K562 (cell line): ENCODE measurements around the gene RNF2. TPM values are rescaled to one million over a fixed set of nuclear protein-coding genes. Genes with fewer than 3 reads are reported as not detected.

Experiments used
- ARNT ChIP-seq, 2 experiments: fragments of 450-650 bp; IDR thresholded peaks; 2 replicates each; pipeline ENCODE4 v1.6.1; 2016; ENCODE audit warnings: mild to moderate bottlenecking in 1 of 2
- CBX3 ChIP-seq, 2 experiments: IDR thresholded peaks; 1 replicate in 1 of 2; 2 replicates in 1 of 2; pipeline ENCODE4 v1.6.1; 2012; ENCODE audit warnings: inconsistent platforms in 2 of 2, low read length in 2 of 2, borderline replicate concordance in 1 of 2, control low read depth in 1 of 2
- CBX8 ChIP-seq: fragments of 200-600 bp; sonication (generic); IDR thresholded peaks from 2 replicates; pipeline ENCODE4 v1.6.1; 2012; ENCODE audit warnings: borderline replicate concordance, mixed run types, low read depth, mild to moderate bottlenecking, moderate library complexity, mixed read lengths, low read length, control low read depth, inconsistent platforms; ENCODE audit not compliant: poor library complexity, severe bottlenecking; ENCODE audit errors: extremely low read depth
- DDX20 ChIP-seq: fragments of 450-650 bp; IDR thresholded peaks from 2 replicates; pipeline ENCODE4 v1.6.1; 2016; ENCODE audit warnings: missing genetic modification characterization, low read depth, mild to moderate bottlenecking, missing compliant biosample characterization, moderate library complexity
- DPF2 ChIP-seq: fragments of 450-650 bp; IDR thresholded peaks from 2 replicates; pipeline ENCODE4 v1.6.1; 2016
- E2F4 ChIP-seq: sonication (generic); formaldehyde crosslinking; IDR thresholded peaks from 2 replicates; pipeline ENCODE4 v1.8.0; 2022; ENCODE audit warnings: mild to moderate bottlenecking, low read depth, missing genetic modification reagents
- GTF2E2 ChIP-seq: fragments of 200-800 bp; sonication (Bioruptor generic); IDR thresholded peaks from 2 replicates; pipeline ENCODE4 v1.6.1; 2016; ENCODE audit warnings: missing genetic modification characterization, missing compliant biosample characterization
- HMG20B ChIP-seq: fragments of 250-450 bp; sonication (Bioruptor Pico); IDR thresholded peaks from 2 replicates; pipeline ENCODE4 v1.5.0; 2021; ENCODE audit warnings: mild to moderate bottlenecking
- NBN ChIP-seq: fragments of 450-650 bp; IDR thresholded peaks from 2 replicates; pipeline ENCODE4 v1.6.1; 2016; ENCODE audit warnings: low read depth, mild to moderate bottlenecking
- PRMT5 ChIP-seq: sonication (generic); formaldehyde crosslinking; IDR thresholded peaks from 2 replicates; pipeline ENCODE4 v1.5.0; 2020; ENCODE audit warnings: missing genetic modification reagents
- RAD21 ChIP-seq, 2 experiments: fragments of 250-450 bp in 1 of 2; fragments of 450-650 bp in 1 of 2; sonication (Bioruptor Pico) in 1 of 2; formaldehyde crosslinking in 1 of 2; IDR thresholded peaks in 1 of 2; conservative IDR thresholded peaks in 1 of 2; 2 replicates each; pipeline versions ENCODE4 v1.4.0 to v1.8.0; 2020 to 2022; ENCODE audit warnings: mild to moderate bottlenecking in 2 of 2, moderate library complexity in 1 of 2
- SNRNP70 ChIP-seq: fragments of 200-400 bp; formaldehyde crosslinking; optimal IDR thresholded peaks from 2 replicates; pipeline ENCODE3; 2017; ENCODE audit warnings: low read depth, low read length
- TAF7 ChIP-seq: fragments of 450-650 bp; IDR thresholded peaks from 2 replicates; pipeline ENCODE4 v1.6.1; 2016; ENCODE audit warnings: missing genetic modification characterization, missing compliant biosample characterization
- TCFL5 ChIP-seq: fragments of 250-450 bp; sonication (Bioruptor Pico); conservative IDR thresholded peaks from 2 replicates; pipeline ENCODE4 v1.6.1; 2021; ENCODE audit warnings: mild to moderate bottlenecking, moderate library complexity, matching md5 sums
- TRIM28 ChIP-seq: fragments of 450-650 bp; IDR thresholded peaks from 2 replicates; pipeline ENCODE4 v1.6.1; 2017
- U2AF1 ChIP-seq: fragments of 200-400 bp; formaldehyde crosslinking; optimal IDR thresholded peaks from 2 replicates; pipeline ENCODE3; 2017; ENCODE audit warnings: mild to moderate bottlenecking, low read depth, low read length, moderate library complexity
- ZNF134 ChIP-seq: fragments of 250-450 bp; sonication (Bioruptor Pico); conservative IDR thresholded peaks from 2 replicates; pipeline ENCODE4 v1.4.0; 2020
- ZNF146 ChIP-seq: IDR thresholded peaks from one replicate; pipeline ENCODE4 v1.6.1; 2018; ENCODE audit warnings: missing compliant biosample characterization; ENCODE audit not compliant: unreplicated experiment
- ZNF184 ChIP-seq: sonication (generic); formaldehyde crosslinking; IDR thresholded peaks from 2 replicates; pipeline ENCODE4 v1.5.0; 2020; ENCODE audit warnings: missing genetic modification reagents
- ZNF354B ChIP-seq: fragments of 250-450 bp; sonication (Bioruptor Pico); IDR thresholded peaks from 2 replicates; pipeline ENCODE4 v1.4.0; 2020
- ZNF384 ChIP-seq: IDR thresholded peaks from 2 replicates; pipeline ENCODE4 v1.6.1; 2012; ENCODE audit warnings: low read depth, low read length, improper control_type of control experiment
- ZNF431 ChIP-seq: sonication (generic); formaldehyde crosslinking; IDR thresholded peaks from 2 replicates; pipeline ENCODE4 v1.8.0; 2022; ENCODE audit warnings: mild to moderate bottlenecking, missing genetic modification reagents
- ZNF583 ChIP-seq: fragments of 250-450 bp; sonication (Bioruptor Pico); IDR thresholded peaks from 2 replicates; pipeline ENCODE4 v1.4.0; 2020
- polyA plus RNA-seq, 8 experiments: library from polyadenylated mRNA; depleted of rRNA in 4 of 8; stranded (reverse) in 5 of 8; unstranded in 3 of 8; fragments of >200 nt; fragmentation: Nextera tagmentation in 2 of 8; fragmentation: Illumina TruSeq in 1 of 8; extraction: Ambion mirVana in 2 of 8; extraction: Trizol in 1 of 8; gene quantifications; 2 replicates each; pipeline versions ENCODE4 v1.2.1 to v1.2.3, GENCODE V29; 2011 to 2014; ENCODE audit warnings: inconsistent platforms in 1 of 8, missing spikeins in 1 of 8
- total RNA-seq, 7 experiments: library from RNA; depleted of rRNA in 6 of 7; stranded (reverse); fragments of >200 nt in 6 of 7; fragmentation: Illumina TruSeq in 2 of 7; extraction: Trizol in 2 of 7; gene quantifications; 2 replicates each; pipeline versions ENCODE4 v1.2.1 to v1.2.3, GENCODE V29; 2011 to 2021; ENCODE audit warnings: low replicate concordance in 1 of 7
- TF ChIP-seq, protein P1 (sequence below): fragments of 250-450 bp; sonication (Bioruptor Pico); IDR thresholded peaks from 2 replicates; pipeline ENCODE4 v1.5.0; 2021
- TF ChIP-seq, protein P2 (sequence below): fragments of 450-650 bp; IDR thresholded peaks from 2 replicates; pipeline ENCODE4 v1.6.1; 2017; ENCODE audit warnings: mild to moderate bottlenecking, moderate library complexity

Gene RNF2
- total and polyA plus RNA-seq, 9 of the 15 experiments (the other 6 are each of a cell fraction or from before 2014, with no cell fraction given), result 7.1 to 66.5 (median 32.9) TPM

- TF ChIP-seq E2F4, result no peak
- no peak for TF ChIP-seq NBN
- TF ChIP-seq CBX3 (IDR thresholded peaks at IDR 0.05; ENCODE audit: borderline replicate concordance in 1 of 2, low read length in 2 of 2), result peak in 1 of 2 experiments; percentile 50; a peak in 2 of 3 replicates
- TF ChIP-seq GTF2E2 (tag), result no peak
- no peak for TF ChIP-seq SNRNP70
- TF ChIP-seq U2AF1, result peak; percentile 37
- no peak; the same call in 1 of the 2 replicates for TF ChIP-seq TAF7 (tag)
- no peak; the same call in 1 of the 2 replicates for TF ChIP-seq ZNF583
- no peak for TF ChIP-seq ARNT (IDR thresholded peaks at IDR 0.05)
- no peak for TF ChIP-seq TCFL5
- no peak for TF ChIP-seq CBX8
- no peak for TF ChIP-seq ZNF184 (CRISPR knock-in tag)
- no peak for TF ChIP-seq DPF2
- TF ChIP-seq ZNF431, result no peak
- peak in 1 of 2 experiments; percentile 45; a peak in 3 of 4 replicates for TF ChIP-seq RAD21 (CRISPR knock-in tag; conservative IDR thresholded peaks at IDR 0.05 in 1 of 2, IDR thresholded peaks at IDR 0.05 in 1 of 2)
- TF ChIP-seq ZNF134 (CRISPR knock-in tag), result peak; percentile 60
- TF ChIP-seq TRIM28, result peak; percentile 16; the same call in 1 of the 2 replicates
- no peak for TF ChIP-seq HMG20B
- no peak for TF ChIP-seq PRMT5 (CRISPR knock-in tag)
- no peak for TF ChIP-seq ZNF384
- TF ChIP-seq DDX20 (tag), result no peak
- no peak for TF ChIP-seq ZNF354B
- TF ChIP-seq, protein P1, sequence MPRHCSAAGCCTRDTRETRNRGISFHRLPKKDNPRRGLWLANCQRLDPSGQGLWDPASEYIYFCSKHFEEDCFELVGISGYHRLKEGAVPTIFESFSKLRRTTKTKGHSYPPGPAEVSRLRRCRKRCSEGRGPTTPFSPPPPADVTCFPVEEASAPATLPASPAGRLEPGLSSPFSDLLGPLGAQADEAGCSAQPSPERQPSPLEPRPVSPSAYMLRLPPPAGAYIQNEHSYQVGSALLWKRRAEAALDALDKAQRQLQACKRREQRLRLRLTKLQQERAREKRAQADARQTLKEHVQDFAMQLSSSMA (CRISPR knock-in tag), result no peak
- TF ChIP-seq ZNF146 (CRISPR knock-in tag), result no peak
- TF ChIP-seq, protein P2, sequence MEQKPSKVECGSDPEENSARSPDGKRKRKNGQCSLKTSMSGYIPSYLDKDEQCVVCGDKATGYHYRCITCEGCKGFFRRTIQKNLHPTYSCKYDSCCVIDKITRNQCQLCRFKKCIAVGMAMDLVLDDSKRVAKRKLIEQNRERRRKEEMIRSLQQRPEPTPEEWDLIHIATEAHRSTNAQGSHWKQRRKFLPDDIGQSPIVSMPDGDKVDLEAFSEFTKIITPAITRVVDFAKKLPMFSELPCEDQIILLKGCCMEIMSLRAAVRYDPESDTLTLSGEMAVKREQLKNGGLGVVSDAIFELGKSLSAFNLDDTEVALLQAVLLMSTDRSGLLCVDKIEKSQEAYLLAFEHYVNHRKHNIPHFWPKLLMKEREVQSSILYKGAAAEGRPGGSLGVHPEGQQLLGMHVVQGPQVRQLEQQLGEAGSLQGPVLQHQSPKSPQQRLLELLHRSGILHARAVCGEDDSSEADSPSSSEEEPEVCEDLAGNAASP, result no peak
These were observed at the start of gene RNF2 (continued) for GRCh38 chr1:185044981-185045813.
